ENCODE data around the gene MRI1.
"Not testable (repeated sequence)": the region's sequence is repeated elsewhere in the genome, so short reads cannot be mapped to it uniquely, and the experiment has no call there.

Gene MRI1

DNA sequence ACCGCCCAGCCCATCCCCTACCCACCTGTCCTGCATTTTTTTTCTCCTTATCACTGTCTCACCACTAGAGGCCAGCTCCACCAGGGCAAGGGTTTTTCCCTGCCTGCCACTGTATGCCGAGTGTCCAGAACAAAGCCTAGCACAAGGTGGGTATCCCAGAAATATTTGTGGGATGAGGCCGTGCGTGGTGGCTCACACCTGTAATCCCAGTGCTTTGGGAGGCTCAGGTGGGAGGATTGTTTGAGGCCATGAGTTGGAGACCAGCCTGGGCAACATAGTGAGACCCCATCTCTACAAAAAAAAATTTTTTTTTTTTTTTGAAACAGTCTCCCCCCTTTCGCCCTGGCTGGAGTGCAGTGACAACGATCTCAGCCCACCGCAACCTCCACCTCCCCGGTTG lies 2.9 kb upstream of the MRI1 start:
- DNase-seq (ENCODE audit: low read depth in 2 of 2) = no peak

GRCh38 chr19:13762635-13763235 lies 1.6 kb upstream of the MRI1 start:
- DNase-seq (ENCODE audit: low read depth in 2 of 2) = no peak

DNA sequence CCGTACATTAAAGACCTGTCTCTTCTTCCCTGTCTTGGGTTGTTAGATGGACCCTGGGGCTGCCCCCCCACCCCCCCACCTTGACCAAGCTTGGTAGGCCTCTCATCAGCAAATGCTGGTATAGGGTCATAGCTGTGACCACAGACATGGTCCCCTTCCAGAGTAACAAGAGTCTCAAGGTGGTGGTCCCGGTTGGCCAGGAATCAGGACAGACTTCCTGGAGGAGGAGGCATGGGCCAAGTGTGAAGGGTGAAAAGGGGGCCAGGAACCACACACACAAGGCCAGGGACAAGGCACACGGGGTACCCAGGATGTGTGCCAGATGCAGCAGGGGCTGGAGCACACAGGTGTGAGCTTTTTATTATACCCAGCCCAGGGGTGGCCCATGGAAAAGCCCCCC lies 1.1 kb upstream of the MRI1 start:
- no peak for DNase-seq (ENCODE audit: low read depth in 2 of 2)

DNA sequence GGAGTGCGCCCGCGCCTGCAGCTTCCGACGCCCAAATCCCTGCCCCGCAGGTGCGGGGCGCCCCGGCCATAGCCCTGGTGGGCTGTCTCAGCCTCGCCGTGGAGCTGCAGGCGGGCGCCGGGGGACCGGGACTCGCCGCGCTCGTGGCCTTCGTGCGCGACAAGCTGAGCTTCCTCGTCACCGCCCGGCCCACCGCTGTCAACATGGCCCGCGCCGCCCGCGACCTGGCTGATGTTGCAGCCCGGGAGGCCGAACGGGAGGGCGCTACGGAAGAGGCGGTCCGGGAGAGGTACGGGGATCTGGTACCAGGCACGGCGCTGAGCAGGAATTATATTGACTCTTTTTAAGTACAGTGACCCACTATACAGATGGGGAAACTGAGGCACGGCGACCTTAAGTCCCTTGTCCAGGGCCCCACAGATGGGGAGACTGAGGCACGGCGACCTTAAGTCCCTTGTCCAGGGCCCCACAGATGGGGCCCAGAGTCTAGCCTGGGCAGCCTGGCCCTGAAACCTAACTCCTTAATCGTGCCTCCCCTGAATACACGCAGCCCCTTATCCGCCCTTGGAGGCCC lies 586 bp downstream of the MRI1 start:
- no peak for DNase-seq (ENCODE audit: low read depth in 2 of 2)

DNA sequence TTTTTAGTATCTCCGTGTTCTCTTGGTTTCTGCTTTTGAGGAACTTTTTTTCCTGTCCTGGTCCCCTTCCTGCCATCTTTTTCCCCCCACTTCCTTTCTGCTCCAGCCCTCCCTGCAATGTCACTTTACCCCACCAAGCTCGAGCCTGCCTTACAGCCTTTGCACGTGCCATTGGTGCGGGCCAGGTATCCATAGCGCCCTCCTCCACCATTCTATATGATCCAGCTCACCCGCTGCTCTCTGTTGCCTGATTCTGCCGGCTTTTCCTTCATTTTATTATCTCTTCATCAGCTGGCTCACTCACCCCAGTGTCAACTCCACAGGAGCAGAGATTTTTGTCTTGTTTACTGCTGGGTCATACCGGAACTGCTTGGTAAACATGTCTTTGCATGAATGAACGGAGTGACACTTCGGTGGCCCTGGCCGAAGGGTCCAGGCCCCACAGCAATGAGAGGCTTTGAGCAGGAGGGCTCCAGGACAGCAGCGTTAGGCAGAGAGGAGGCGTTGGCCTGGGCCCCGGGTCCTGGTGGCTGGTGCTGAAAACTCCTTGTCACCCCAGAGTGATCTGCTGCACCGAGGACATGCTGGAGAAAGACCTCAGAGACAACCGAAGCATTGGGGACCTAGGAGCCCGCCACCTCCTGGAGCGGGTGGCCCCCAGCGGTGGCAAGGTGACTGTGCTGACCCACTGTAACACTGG lies 1.2 kb downstream of the MRI1 start:
- no peak for DNase-seq (ENCODE audit: low read depth in 2 of 2)

- DNase-seq (ENCODE audit: low read depth in 2 of 2) = no peak
Observed at GRCh38 chr19:13766095-13766481, 1.8 kb downstream of the MRI1 start.

DNA sequence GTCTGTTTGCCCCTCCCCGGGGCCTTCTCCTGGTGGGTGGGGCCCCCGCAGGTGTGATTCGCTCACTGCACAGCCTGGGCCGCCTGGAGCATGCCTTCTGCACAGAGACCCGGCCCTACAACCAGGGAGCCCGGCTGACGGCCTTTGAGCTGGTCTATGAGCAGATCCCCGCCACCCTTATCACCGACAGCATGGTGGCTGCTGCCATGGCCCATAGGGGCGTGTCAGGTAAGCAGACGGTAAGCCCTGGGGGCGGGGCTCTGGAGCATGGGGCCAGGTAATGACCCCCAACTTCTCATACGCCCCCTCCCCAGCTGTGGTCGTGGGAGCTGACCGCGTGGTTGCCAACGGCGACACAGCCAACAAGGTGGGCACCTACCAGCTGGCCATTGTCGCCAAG lies 4.2 kb downstream of the MRI1 start:
- DNase-seq (ENCODE audit: low read depth in 2 of 2) = no peak

GRCh38 chr19:13770013-13770635 lies 5.8 kb downstream of the MRI1 start:
- no peak for DNase-seq (ENCODE audit: low read depth in 2 of 2)

DNA sequence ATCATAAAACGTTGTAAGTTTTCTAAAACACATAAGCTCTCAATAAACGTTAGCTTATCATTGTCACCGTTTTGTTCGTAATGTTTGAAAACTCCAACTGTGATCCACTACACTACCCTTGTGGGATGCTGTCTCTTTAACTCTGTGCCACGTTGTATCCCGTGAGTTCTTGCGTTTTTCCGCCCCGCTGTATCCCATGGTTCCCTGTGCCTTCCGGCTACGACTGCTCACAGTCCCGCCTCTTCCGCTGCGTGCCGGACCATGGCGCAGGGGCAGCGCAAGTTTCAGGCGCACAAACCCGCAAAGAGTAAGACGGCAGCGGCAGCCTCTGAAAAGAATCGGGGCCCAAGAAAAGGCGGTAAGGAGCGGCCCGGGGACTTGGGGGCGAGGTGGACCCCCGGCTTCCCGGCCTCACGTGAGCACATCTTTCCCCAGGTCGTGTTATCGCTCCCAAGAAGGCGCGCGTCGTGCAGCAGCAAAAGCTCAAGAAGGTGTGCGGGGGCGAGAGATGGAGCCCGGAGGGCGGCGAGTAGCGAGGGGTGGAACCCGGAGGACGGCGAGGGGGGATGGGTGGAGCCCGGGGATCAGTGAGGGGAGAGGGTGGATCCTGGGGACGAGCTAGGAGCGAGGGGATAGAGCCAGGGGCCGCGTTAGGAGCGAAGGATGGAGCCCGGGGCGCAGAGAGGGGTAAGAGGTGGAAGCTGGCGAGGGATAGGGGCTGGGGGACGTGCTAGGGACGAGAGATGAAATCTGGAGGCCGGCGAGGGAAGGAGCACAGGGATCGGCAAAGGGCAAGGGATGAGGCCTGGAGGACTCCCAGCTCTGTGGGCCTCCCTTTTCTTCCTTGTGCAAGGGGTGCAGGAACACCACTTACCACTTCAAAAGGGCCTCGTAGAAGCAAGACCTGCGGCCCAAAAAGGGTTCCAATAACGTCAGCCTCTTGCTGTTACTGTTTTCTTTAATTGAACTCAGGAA lies 10.2 kb downstream of the MRI1 start, which contains the start of gene C19orf53:
Gene C19orf53 (plus strand): TSS at position 240 of the 975 bp plus-strand sequence. CDS start 22 bp downstream, at position 262.
- DNase-seq (ENCODE audit: low read depth in 2 of 2) = peak; percentile 71

- no peak for DNase-seq (ENCODE audit: low read depth in 2 of 2)
Observed at GRCh38 chr19:13778398-13778797, 14.1 kb downstream of the MRI1 start.

DNA sequence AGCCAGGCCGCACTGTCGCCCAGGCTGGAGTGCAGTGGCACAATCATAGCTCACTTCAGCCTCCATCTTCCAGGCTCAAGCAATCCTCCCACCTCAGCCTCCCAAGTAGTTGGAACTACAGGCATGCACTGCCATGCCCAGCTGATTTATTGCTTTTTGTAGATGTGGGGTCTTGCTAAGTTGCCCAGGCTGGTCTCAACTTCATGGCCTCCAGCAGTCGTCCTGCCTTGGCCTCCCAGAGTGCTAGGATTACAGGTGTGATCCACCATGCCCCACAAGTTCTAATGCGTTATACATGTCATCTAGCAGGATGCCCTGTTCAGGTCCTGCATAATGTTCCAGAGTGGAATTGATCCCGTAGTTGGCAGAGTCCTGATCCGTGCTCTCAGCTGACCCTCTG lies 14.5 kb downstream of the MRI1 start:
- DNase-seq (ENCODE audit: low read depth in 2 of 2) = no peak

DNA sequence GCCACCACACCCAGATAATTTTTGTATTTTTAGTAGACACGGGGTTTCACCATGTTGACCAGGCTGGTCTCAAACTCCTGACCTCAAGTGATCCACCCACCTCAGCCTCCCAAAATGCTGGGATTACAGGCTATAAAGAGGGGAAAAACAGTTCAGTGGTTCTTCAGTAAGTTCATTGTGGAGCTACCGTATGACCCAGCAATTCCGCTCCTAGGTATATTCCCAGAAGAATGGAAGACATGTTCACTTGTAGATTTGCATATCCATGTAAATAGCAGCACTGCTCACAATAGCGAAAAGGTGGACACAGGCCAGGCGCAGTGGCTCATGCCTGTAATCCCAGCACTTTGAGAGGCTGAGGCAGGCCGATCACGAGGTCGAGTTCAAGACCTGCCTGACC lies 15.5 kb downstream of the MRI1 start:
- DNase-seq (ENCODE audit: low read depth in 2 of 2) = not testable (repeated sequence)

- no peak for DNase-seq (ENCODE audit: low read depth in 2 of 2)
Observed at GRCh38 chr19:13781547-13781946, 17.2 kb downstream of the MRI1 start.

DNA sequence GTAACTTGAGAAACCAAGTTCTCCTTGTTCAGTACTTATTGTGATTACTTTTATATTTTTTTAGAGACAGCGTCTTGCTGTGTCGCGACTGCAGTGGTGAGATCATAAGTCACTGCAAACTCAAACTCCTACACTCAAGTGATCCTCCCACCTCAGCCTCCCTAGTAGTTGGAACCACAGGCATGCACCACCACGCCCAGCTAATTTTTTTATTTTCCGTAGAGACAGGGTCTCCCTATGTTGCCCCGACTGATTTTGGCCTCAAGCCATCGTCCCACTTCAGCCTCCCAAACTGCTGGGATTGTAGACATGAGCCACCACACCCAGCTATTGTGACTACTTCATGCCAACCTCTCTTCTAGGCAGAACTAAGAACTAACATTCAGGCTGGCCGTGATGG lies 18.2 kb downstream of the MRI1 start:
- no peak for DNase-seq (ENCODE audit: low read depth in 2 of 2)

GRCh38 chr19:13783565-13784500 lies 19.5 kb downstream of the MRI1 start:
- DNase-seq (ENCODE audit: low read depth in 2 of 2) = no peak

GRCh38 chr19:13784731-13785452 lies 20.6 kb downstream of the MRI1 start:
- peak; percentile 42 to 62 for DNase-seq (ENCODE audit: low read depth in 2 of 2)

DNA sequence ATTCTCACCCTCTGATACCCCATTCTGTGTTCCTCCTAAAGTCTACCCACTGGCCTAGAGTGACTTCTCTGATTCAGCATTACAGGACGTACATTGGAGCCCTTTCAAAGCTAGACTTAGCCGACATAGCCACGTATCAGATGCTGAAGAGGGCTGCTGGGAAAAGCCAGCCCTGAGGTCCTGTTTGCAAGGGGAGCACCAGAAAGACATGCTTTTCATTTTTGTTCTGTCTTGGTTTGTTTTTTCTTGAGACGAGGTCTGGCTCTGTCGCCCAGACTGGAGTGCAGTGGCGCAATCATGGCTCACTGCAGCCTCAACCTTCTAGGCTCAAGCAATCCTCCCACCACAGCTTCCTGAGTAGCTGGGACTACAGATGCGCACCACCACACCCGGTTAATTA lies 24.7 kb downstream of the MRI1 start:
- no peak for DNase-seq (ENCODE audit: low read depth in 2 of 2)

DNA sequence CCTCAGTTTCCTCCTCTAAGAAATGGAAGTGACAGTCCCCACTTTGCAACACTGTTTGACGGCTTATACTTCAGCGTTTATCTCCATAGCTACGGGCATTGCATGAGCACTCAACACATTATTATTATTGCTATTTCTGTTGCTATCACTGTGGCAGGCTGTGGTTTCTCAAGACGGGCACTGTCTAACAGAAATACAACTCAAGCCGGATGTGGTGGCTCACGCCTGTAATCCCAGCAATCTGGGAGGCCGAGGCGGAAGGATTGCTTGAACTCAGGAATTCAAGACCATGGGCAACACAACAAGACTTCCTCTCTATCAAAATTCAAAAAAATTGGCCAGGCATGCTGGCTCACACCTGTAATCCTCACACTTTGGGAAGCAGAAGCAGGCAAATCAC lies 26.0 kb downstream of the MRI1 start:
- DNase-seq (ENCODE audit: low read depth in 2 of 2) = no peak

- not testable (repeated sequence) for DNase-seq (ENCODE audit: low read depth in 2 of 2)
Observed at GRCh38 chr19:13793317-13793716, 29.0 kb downstream of the MRI1 start.

DNA sequence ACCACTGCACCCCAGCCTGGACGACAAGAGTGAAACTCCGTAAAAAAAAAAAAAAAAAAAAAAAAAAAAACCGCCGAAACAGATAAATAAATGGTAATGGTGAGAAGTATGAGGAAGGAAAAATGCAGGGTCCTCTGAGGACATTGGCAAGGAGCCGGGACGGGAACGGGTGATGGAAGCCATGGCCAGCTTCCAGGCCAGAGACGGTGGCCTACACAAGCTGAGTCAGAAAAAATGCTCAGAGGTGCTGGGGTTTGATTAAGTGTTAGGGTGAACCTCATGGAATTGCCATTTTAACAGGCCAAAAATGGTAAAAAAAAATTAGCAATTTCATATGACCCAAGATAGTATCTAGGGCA lies 30.1 kb downstream of the MRI1 start:
- DNase-seq (ENCODE audit: low read depth in 2 of 2) = no peak

Measured in stimulated activated CD8-positive, alpha-beta memory T cell treated with anti-CD3 and anti-CD28 coated beads, Interleukin-7, amount 100 ng/mL, for 1 hour (primary cell).